Activated CD8-positive, alpha-beta T cell treated with anti-CD3 and anti-CD28 coated beads for 36 hours (primary cell): Measurements from ENCODE around the gene IL10RA. TPM values are rescaled to one million over a fixed set of nuclear protein-coding genes. Genes with fewer than 3 reads are reported as not detected.

ENCODE experiments used
- ATAC-seq: fragments of 200-7000 bp; cut with Tn5 transposase; one replicate; pipeline ENCODE4 v1.10.0; 2021; ENCODE audit warnings: mild to moderate bottlenecking, moderate library complexity
- CTCF ChIA-PET: fragments of 350-600 bp; sonication (Branson Sonifier 250); formaldehyde crosslinking; loops from one replicate; lab custom pipeline; 2021; ENCODE audit warnings: antibody characterized with exemption; lab: Charles Lee
- POLR2A ChIA-PET: fragments of 350-600 bp; sonication (Branson Sonifier 250); formaldehyde crosslinking; loops from one replicate; lab custom pipeline; 2021; ENCODE audit warnings: antibody characterized with exemption; lab: Charles Lee
- DNase-seq: peaks from one replicate; pipeline ENCODE4 v3.0.0-alpha.2; 2020
- H3K27ac Mint-ChIP-seq: one replicate; pipeline ENCODE4 v1.8.0; 2021; ENCODE audit warnings: mild to moderate bottlenecking, mixed read lengths
- H3K27me3 Mint-ChIP-seq: one replicate; pipeline ENCODE4 v1.8.0; 2021; ENCODE audit warnings: mixed read lengths
- H3K36me3 Mint-ChIP-seq: one replicate; pipeline ENCODE4 v1.8.0; 2021; ENCODE audit warnings: low read depth, mixed read lengths
- H3K4me1 Mint-ChIP-seq: one replicate; pipeline ENCODE4 v1.8.0; 2021; ENCODE audit warnings: low read depth, mixed read lengths
- H3K4me3 Mint-ChIP-seq: one replicate; pipeline ENCODE4 v1.8.0; 2021; ENCODE audit warnings: mild to moderate bottlenecking, moderate library complexity, mixed read lengths
- H3K9me3 Mint-ChIP-seq: one replicate; pipeline ENCODE4 v1.8.0; 2021; ENCODE audit warnings: mixed read lengths
- CTCF ChIP-seq: fragments of 200-600 bp; IDR thresholded peaks from one replicate; pipeline ENCODE4 v1.8.0; 2022; ENCODE audit warnings: antibody characterized with exemption, mild to moderate bottlenecking
- intact Hi-C: fragments of 100-400 bp; cut with micrococcal nuclease; formaldehyde crosslinking; loops from one replicate; pipeline ENCODE4 v1.10.0; 2022
- total RNA-seq, 2 experiments: library from RNA; stranded (reverse); gene quantifications; one replicate each; pipeline ENCODE4 v1.2.3, GENCODE V29; 2021

The IL10RA gene
- total RNA-seq, 2 experiments from 2014 or later: 73.3 to 80.9 TPM

DNA sequence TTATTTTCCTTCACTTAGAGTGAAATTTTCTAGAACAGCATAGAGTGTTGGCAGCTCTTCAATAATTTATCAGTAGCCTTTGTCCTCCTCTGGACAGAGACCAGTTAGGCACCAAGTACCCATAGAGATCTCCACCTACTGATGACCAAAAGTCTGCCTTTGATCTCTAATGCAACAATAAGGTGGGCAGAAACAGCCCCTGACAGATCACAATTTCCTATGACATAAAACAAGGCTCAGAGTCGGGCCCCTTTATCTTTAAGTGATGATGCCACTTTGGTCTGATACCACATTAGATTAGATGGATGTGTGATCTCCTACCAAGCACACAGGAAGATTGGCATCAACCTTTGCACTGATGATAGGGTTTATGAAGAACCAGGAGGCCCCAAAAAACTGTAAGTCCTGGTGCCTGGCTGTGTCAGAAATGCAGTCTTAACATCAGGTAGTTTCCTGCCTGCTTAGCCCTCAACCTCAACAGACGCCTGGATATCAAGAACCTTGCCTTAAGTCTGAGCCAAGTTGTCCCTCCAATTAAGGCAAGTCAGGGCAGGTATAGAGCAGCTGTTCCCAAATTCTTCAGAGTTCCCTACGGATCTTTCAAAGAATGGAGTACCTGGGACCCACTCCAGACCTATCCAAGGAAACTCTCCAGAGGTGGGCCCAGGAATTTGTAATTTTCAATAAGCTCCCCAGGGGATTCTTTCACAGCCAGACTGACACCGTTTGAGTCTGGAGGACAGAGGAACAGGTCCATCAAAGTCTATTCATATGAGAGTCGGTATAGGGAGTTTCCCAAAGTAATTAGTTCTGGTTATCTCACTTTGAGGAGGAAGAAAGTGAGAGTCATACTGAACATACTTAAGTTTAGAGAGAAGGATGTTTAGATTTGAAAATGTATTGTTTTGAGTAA, 60.1 kb downstream of the IL10RA start:
- no peaks in the 10 kb centered on the region for H3K9me3 Mint-ChIP-seq
- H3K27ac Mint-ChIP-seq: peak overlapping the region; percentile 92
- H3K4me3 Mint-ChIP-seq: peak overlapping the region; percentile 52
- no peaks in the 10 kb centered on the region for H3K36me3 Mint-ChIP-seq
- intact Hi-C loops: loop anchor here (1.0 kb wide), 2 partner anchors 43 to 60 kb away; partner anchors contain the start of gene IL10RA
- no peaks in the 10 kb centered on the region for H3K27me3 Mint-ChIP-seq
- ChIA-PET POLR2A (interaction anchor here (0.8 to 5.8 kb wide), 17 partner anchors 10 to 232 kb away, joined by 3 to 155 read pairs (median 5); partner anchors contain the start of gene IL10RA), CTCF (interaction anchor here (1.1 to 3.6 kb wide), 8 partner anchors 44 to 238 kb away, joined by 3 to 24 read pairs (median 6); no protein-coding TSS in a partner anchor)
- TF ChIP-seq CTCF: no peak
- H3K4me1 Mint-ChIP-seq: peaks cover 89% of the 10 kb centered on the region
- DNase-seq (peak; percentile 68), ATAC-seq (peak; percentile 79)

DNA sequence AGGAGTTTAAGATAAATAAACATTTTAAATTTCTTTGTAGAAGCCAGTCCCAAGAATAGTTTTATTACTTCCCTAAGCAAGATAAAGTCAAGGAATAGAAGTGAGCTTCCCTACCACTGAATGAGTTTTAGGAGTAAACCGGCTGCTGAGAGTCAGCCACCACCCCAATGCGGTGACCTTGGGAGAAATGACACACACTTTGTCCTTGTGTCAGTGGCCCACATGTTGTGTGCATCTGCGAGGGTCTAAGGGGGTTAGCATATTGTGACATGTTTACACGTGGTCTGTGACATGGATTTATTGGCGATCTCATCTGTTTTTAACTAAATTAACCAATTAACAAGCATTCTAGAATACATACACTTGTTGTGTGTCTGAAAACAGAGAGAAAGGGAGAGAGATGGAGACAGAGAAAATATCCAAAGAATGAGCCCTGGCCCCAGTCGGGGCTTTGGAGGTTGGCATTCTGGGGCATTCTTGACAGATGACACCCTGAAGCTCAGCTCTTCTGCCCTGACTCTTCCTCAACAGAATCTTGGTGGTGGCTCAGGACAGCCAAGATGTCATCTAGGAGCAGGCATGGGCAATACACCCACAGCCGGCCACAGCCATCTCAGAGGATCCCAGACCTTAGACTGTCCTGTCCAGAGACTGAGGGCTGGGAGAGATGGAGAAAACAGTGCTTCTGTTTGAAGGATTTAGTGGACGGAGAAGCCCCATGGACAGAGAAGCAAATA, 60.9 kb downstream of the IL10RA start:
- Mint-ChIP-seq H3K9me3 (no peaks in the 10 kb centered on the region), H3K4me3 (peak overlapping the region; percentile 52), H3K27ac (peak overlapping the region; percentile 92), H3K27me3 (no peaks in the 10 kb centered on the region), H3K36me3 (no peaks in the 10 kb centered on the region), H3K4me1 (peaks cover 91% of the 10 kb centered on the region)
- DNase-seq (peak; percentile 65), ATAC-seq (peak; percentile 24)
- ChIA-PET CTCF (interaction anchor here (1.1 to 3.6 kb wide), 8 partner anchors 45 to 239 kb away, joined by 3 to 24 read pairs (median 6); no protein-coding TSS in a partner anchor), POLR2A (interaction anchor here (0.8 to 5.8 kb wide), 13 partner anchors 12 to 232 kb away, joined by 3 to 155 read pairs (median 4); partner anchors contain the start of gene IL10RA)
- TF ChIP-seq CTCF: no peak
- intact Hi-C loops: loop anchor here (1.0 kb wide), 2 partner anchors 44 to 61 kb away; partner anchors contain the start of gene IL10RA

DNA sequence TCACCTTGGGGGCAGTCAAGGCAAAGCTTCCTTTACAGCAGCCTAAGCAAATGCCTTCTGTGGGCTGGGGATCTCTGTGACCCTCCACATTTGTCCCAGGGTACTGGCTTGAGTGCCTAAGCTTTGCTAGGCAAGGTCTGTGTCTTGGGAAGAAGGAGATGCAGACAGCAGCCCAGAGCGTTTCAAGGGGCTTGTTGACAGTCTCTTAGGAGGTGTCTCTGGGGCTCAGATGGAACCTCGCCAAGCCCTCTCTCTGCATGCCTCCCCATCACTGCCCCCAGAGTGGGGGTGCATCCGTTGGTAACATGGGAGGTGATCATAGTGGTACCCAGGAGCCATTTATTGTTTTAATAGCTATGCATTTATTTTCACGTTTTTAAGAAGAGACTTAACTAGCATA, 61.6 kb downstream of the IL10RA start:
- H3K27me3 Mint-ChIP-seq: no peaks in the 10 kb centered on the region
- ATAC-seq: no peak
- H3K9me3 Mint-ChIP-seq: no peaks in the 10 kb centered on the region
- H3K4me1 Mint-ChIP-seq: peaks cover 91% of the 10 kb centered on the region
- H3K36me3 Mint-ChIP-seq: no peaks in the 10 kb centered on the region
- POLR2A ChIA-PET: interaction anchor here (0.6 to 5.8 kb wide), 9 partner anchors 13 to 232 kb away, joined by 3 to 155 read pairs (median 4); partner anchors contain the start of gene IL10RA
- CTCF ChIA-PET: interaction anchor here (1.5 to 3.6 kb wide), 6 partner anchors 45 to 240 kb away, joined by 3 to 24 read pairs (median 8); no protein-coding TSS in a partner anchor
- TF ChIP-seq CTCF: no peak
- intact Hi-C loops: no loop called here
- no peak overlapping the region for H3K4me3 Mint-ChIP-seq
- DNase-seq: no peak
- peak overlapping the region; percentile 92 for H3K27ac Mint-ChIP-seq

DNA sequence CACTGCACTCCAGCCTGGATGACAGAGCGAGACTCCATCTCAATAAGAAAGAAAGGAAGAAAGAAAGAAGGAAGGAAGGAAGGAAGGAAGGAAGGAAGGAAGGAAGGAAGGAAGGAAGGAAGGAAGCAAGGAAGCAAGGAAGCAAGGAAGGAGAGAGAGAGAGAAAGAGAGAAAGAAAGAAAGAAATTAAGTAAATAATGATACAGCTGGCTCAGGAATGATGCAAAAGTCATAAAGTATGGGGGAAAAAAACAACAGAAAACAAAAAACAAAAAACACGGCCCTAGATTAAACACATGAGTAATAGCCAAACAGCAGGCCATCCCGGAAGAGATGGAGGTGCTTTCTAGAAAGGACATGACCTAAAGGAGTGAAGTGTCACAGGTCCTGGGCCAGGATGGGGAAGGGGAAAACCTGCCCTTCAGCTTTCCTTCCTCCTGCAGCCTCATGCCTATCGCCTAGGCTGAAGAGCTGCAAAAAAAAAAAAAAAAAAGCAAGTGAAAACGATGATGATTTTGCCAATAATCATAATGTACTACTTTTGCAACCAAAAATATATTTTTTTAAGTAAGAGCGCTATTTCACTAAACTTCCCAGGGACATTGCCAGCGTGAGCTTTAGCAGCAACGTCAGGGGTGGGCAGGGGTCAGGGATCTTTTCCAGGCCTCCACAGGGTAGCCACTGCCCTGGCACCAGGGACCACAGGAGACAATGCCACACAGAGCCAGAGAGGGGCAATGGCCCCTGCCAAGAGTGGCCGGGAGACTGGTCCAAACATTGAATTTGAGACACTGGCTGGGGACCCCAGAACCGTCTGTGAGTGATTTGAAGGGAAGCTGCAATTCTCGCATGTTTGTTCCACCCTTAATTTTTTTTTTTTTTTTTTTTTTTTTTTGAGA, 62.5 kb downstream of the IL10RA start:
- ChIA-PET CTCF (interaction anchor here (0.8 to 3.6 kb wide), 6 partner anchors 39 to 231 kb away, joined by 3 to 24 read pairs (median 8); no protein-coding TSS in a partner anchor), POLR2A (interaction anchor here (0.6 to 5.8 kb wide), 9 partner anchors 9 to 96 kb away, joined by 3 to 155 read pairs (median 3); partner anchors contain the start of gene IL10RA)
- intact Hi-C loops: no loop called here
- Mint-ChIP-seq H3K36me3 (no peaks in the 10 kb centered on the region), H3K4me3 (no peak overlapping the region), H3K27me3 (no peaks in the 10 kb centered on the region), H3K9me3 (no peaks in the 10 kb centered on the region), H3K4me1 (peaks cover 89% of the 10 kb centered on the region), H3K27ac (peak overlapping the region; percentile 83)
- ATAC-seq (no peak), DNase-seq (no peak)
- TF ChIP-seq CTCF: no peak
